Right cardiac atrium (tissue), 5 donors: ENCODE results near the gene FAM13A. TPM values are rescaled to one million over a fixed set of nuclear protein-coding genes. Genes with fewer than 3 reads are reported as not detected.
"Not testable (repeated sequence)": the region's sequence is repeated elsewhere in the genome, so short reads cannot be mapped to it uniquely, and the experiment has no call there.

Source experiments
- ATAC-seq, 2 donors: fragments of 200-7000 bp; cut with Tn5 transposase; one replicate each; pipeline versions ENCODE4 v1.8.0 to v1.9.1; 2020; ENCODE audit warnings: moderate library complexity in 2 of 2, mild to moderate bottlenecking in 1 of 2
- DNase-seq, 3 donors: peaks; one replicate each; pipeline ENCODE4 v3.0.0-alpha.2; 2020
- H3K27ac ChIP-seq: one replicate; pipeline ENCODE4 v1.5.1; 2013; ENCODE audit warnings: mild to moderate bottlenecking, low read length, control low read depth, moderate library complexity
- H3K27me3 ChIP-seq: one replicate; pipeline ENCODE4 v1.6.1; 2013; ENCODE audit not compliant: control insufficient read depth, insufficient read depth
- H3K4me1 ChIP-seq: one replicate; pipeline ENCODE4 v1.6.1; 2013; ENCODE audit warnings: low read length; ENCODE audit not compliant: control insufficient read depth, insufficient read depth
- H3K4me3 ChIP-seq: one replicate; pipeline ENCODE4 v1.5.1; 2013; ENCODE audit warnings: low read length, control low read depth
- H3K9me3 ChIP-seq: one replicate; pipeline ENCODE4 v1.6.1; 2013; ENCODE audit warnings: low read length; ENCODE audit not compliant: control insufficient read depth
- WGBS: extraction: QIAGEN DNeasy Blood & Tissue Kit; methylation state at CpG from one replicate; pipeline ENCODE4 v1.1.7; 2013; 5-methylcytosine and 5-hydroxymethylcytosine counted together
- intact Hi-C, 4 donors: fragments of 100-400 bp; cut with DNase I; formaldehyde crosslinking; loops; one replicate each; pipeline versions ENCODE4 v1.11.0 to v1.14.0; 2022 to 2023
- polyA plus RNA-seq: library from polyadenylated mRNA; stranded (reverse); fragments of 200-250 nt; gene quantifications from one replicate; pipeline ENCODE4 v1.2.3, GENCODE V29; 2013
- total RNA-seq, 4 donors: library from RNA; stranded (reverse); fragmentation: NEBNext Ultra II Directional; extraction: Animal tissue kit (Norgen Biotek cat#: 25700); gene quantifications; one replicate each; pipeline ENCODE4 v1.2.1, GENCODE V29; 2021
- donor health status: healthy with polysubstance abuse.
- donor health status: DM: no; HTN: yes; CAD: no.
- donor health status: DM: no; HTN: no; CAD: no.
- donor health status: DM: no; HTN: yes; CAD: no; lungs with severe emphysema.
- donor health status: DM: yes; HTN: yes; CAD: no.

Gene FAM13A
- total and polyA plus RNA-seq, 5 donors: 8.8 to 18.5 (median 16.6) TPM

DNA sequence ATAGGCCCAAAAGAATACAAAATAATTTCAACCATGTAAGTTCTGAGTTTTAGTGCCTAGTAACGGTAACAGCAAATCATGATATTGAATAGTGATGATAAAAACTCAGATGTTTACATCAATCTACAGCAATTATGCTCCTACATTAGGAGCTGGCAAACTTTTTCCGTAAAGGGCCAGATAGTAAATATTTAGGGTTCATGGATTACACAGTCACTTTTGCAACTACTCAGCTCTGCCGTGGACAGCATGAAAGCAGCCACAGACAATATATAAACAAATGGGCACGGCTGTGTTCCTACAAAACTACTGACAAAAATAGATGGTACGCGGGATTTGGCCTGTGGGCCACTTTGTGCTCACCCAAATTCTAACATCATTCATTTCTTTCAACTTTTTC, 191.5 kb downstream of the FAM13A start:
- H3K4me3 ChIP-seq: no peak overlapping the region
- intact Hi-C loops: no loop called here
- no peaks in the 10 kb centered on the region for H3K27me3 ChIP-seq
- no peak for ATAC-seq
- H3K4me1 ChIP-seq: peaks cover 1% of the 10 kb centered on the region
- no peak overlapping the region for H3K27ac ChIP-seq
- no peak for DNase-seq
- 93% methylated on average over 6 of the region's 6 CpGs for WGBS
- H3K9me3 ChIP-seq: no peaks in the 10 kb centered on the region

DNA sequence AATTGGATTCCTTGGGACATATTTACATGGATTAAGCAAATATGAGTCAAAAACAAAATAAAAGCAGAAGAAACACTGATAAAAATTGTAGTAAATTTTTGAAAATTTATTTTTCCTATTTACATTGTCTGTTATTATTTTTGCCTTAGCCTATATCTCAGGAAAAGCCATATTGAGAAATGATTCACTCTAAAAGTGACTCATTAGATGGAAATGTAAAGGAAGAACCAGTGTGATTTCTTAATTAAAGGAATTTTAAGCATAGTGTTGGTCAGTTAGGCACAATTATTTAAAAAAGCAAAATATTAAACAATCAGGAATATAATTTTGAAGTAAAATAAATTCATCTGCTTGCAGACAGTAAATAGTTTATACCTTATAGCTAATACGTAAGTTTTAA, 191.9 kb downstream of the FAM13A start:
- no peak for DNase-seq
- no peaks in the 10 kb centered on the region for H3K9me3 ChIP-seq
- intact Hi-C loops: no loop called here
- H3K4me1 ChIP-seq: peaks cover 3% of the 10 kb centered on the region
- WGBS: 100% methylated on average over 1 of the region's 1 CpG
- no peak overlapping the region for H3K27ac ChIP-seq
- H3K4me3 ChIP-seq: no peak overlapping the region
- no peaks in the 10 kb centered on the region for H3K27me3 ChIP-seq
- ATAC-seq: no peak

DNA sequence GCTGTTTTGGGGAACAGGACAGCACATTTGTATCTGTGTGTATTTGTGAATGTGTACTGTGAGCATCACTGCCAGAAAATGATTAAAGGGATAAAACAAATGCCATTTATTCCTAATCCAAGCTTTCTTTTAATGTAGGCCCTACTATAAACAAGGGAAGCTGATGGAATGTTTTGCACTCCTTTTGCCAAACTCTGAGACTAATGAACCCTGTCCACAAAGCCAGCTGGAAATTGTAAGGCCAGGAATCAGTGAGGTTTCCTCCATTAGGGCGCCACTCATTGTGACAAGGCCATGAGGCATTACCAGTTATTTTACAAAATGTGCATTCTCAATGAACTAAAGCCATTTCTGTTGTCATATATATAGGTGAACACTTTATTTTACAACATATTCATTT, 196.4 kb downstream of the FAM13A start:
- Histone ChIP-seq H3K9me3 (no peaks in the 10 kb centered on the region), H3K27ac (no peak overlapping the region), H3K27me3 (no peaks in the 10 kb centered on the region), H3K4me1 (peaks cover 2% of the 10 kb centered on the region), H3K4me3 (no peak overlapping the region)
- ATAC-seq: peak in 1 of 2 donors; percentile 16
- intact Hi-C loops: no loop called here
- WGBS: 65% methylated on average over 1 of the region's 1 CpG
- DNase-seq: no peak

DNA sequence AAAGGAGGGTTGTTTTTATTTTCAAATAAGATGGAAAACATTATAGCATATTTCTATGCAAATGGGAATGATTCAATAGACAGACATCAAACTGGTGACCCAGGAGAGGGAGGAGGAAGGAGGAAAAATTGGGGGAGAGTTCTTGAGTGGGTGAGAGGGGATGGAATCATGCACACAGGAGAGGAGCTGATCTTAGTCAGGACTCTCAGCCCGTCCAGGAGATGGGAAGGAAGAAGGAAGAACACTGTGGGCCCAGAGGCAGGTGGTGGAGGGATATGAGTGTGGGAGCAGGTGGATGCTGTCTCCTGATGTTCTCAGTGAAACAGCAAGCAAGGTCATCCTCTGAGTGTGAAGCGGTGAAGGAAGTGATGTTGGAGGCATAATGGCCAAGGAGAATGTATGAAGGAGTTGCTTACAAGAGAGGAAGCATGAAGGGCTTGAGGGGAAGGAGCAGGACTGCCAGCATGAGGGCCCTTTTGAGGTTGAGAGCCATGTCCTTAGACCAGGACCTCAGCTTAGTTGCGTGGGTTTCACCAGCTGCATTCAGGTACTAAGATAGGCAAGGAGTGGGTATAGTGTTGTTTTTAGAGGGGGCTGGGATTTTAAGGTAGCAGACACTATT, 197.7 kb downstream of the FAM13A start:
- peaks cover 2% of the 10 kb centered on the region for H3K4me1 ChIP-seq
- ATAC-seq (peak in 1 of 2 donors; percentile 47), DNase-seq (no peak)
- no peaks in the 10 kb centered on the region for H3K27me3 ChIP-seq
- no peak overlapping the region for H3K4me3 ChIP-seq
- intact Hi-C loops: no loop called here
- 81% methylated on average over 3 of the region's 3 CpGs for WGBS
- no peaks in the 10 kb centered on the region for H3K9me3 ChIP-seq
- no peak overlapping the region for H3K27ac ChIP-seq

DNA sequence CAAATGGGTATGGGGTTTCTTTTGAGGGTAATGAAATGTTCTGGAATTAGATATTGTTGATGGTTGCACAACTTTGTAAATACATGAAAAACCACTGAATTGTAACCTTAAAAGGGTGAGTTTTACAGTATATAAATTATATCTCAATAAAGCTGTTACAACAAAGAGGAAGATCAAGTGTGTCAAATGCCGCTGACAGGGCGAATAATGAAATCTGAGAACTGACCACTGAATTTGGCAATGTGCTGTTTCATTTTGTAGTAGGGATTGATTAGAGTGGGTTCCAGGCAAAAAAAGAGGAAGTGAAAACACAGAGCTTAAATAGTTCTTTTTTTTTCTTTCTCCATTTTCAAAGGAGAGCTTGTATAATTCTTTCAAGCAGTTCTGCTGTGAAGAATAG, 198.2 kb downstream of the FAM13A start:
- 68% methylated on average over 2 of the region's 2 CpGs for WGBS
- intact Hi-C loops: no loop called here
- no peak overlapping the region for H3K4me3 ChIP-seq
- H3K27ac ChIP-seq: no peak overlapping the region
- DNase-seq: no peak
- ATAC-seq: peak; percentile 52 to 58
- H3K27me3 ChIP-seq: no peaks in the 10 kb centered on the region
- no peaks in the 10 kb centered on the region for H3K9me3 ChIP-seq
- peaks cover 2% of the 10 kb centered on the region for H3K4me1 ChIP-seq

DNA sequence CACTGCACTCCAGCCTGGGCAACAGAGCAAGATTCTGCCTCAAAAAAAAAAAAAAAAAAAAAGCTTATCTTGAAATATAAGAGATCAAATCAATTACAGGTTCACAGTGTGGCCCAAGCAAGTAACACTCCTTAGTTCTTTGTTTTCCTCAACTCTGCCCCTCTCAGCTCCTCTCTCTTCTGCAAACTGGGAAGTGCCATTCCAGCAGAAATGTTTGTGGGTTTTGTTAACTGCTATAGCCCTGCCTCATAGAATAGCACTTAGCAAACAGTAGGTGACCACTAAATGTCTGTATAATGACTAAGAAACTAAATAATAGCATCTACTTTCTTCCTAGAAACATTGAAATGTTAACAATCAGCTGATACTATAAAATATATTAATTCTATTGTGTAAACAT, 199.4 kb downstream of the FAM13A start:
- DNase-seq: no peak
- Histone ChIP-seq H3K27me3 (no peaks in the 10 kb centered on the region), H3K27ac (no peak overlapping the region), H3K9me3 (no peaks in the 10 kb centered on the region), H3K4me3 (no peak overlapping the region), H3K4me1 (peaks cover 2% of the 10 kb centered on the region)
- ATAC-seq: no peak
- intact Hi-C loops: no loop called here

DNA sequence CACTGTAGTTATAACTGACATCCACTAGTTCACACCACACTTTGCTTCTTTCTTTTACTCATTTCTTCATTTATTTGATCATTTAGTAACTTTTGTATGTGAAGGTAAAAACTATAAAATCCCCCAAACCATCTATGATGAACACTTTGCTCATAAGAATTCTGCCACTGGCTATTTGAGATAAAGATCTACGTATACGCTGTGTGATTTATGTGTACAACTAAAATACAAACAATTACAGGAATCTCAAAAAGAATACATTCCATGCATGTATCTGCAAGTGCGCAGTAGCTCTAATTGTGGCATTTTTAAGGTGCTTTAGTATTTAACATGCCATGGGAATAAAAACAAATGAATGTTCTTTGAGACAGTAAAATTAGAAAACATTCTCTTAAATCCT, 202.5 kb downstream of the FAM13A start:
- Histone ChIP-seq H3K4me3 (no peak overlapping the region), H3K4me1 (no peaks in the 10 kb centered on the region), H3K9me3 (no peaks in the 10 kb centered on the region), H3K27ac (no peak overlapping the region), H3K27me3 (no peaks in the 10 kb centered on the region)
- 99% methylated on average over 3 of the region's 3 CpGs for WGBS
- DNase-seq: no peak
- no peak for ATAC-seq
- intact Hi-C loops: no loop called here

DNA sequence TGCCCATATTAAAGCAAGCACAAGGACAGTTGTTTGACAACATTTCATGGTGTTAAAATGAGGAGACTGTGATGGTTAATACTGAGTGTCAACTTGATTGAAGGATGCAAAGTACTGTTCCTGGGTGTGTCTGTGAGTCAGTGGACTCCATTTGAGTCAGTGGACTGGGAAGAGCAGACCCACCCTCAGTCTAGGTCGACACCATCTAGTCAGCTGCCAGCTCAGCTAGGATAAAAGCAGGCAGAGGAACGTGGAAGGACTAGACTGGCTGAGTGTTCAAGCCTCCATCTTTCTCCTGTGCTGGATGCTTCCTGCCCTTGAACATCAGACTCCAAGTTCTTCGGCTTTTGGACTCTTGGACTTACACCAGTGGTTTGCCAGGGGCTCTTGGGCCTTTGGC, 203.4 kb downstream of the FAM13A start:
- intact Hi-C loops, H3K27me3 ChIP-seq, H3K4me3 ChIP-seq, DNase-seq, H3K4me1 ChIP-seq, ATAC-seq, H3K9me3 ChIP-seq, H3K27ac ChIP-seq: not testable (repeated sequence)
- 95% methylated on average over 3 of the region's 3 CpGs for WGBS

DNA sequence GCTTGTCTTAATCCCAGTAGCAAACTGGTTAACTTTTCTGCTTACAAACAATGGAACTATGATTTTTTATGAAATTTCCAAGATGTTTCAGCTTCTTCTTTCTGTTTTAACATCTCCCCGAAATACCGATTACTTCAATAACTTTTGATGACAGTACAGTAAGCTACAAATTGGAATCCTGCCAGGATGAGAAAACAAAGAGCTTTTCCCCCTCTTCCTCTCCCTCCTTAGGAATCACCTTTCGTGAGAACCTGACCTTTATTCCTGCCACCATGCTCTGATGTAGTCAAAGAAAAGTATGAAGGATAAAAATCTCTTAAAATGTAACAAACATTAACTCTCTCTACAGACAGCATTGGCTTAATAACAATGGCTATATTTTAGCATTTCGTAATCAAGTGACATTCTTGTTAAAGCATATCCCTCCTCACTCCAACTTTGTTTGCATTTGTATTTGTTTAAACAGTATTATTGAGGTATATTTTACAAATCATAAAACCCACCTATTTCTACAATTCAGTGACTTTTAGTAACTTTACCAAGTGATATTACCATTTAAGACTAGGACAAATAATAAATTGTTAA, 210.7 kb downstream of the FAM13A start:
- no peaks in the 10 kb centered on the region for H3K27me3 ChIP-seq
- H3K9me3 ChIP-seq: no peaks in the 10 kb centered on the region
- WGBS: 41% methylated on average over 4 of the region's 4 CpGs
- H3K27ac ChIP-seq: no peak overlapping the region
- no peaks in the 10 kb centered on the region for H3K4me1 ChIP-seq
- no peak overlapping the region for H3K4me3 ChIP-seq
- ATAC-seq (no peak), DNase-seq (no peak)
- intact Hi-C loops: no loop called here

DNA sequence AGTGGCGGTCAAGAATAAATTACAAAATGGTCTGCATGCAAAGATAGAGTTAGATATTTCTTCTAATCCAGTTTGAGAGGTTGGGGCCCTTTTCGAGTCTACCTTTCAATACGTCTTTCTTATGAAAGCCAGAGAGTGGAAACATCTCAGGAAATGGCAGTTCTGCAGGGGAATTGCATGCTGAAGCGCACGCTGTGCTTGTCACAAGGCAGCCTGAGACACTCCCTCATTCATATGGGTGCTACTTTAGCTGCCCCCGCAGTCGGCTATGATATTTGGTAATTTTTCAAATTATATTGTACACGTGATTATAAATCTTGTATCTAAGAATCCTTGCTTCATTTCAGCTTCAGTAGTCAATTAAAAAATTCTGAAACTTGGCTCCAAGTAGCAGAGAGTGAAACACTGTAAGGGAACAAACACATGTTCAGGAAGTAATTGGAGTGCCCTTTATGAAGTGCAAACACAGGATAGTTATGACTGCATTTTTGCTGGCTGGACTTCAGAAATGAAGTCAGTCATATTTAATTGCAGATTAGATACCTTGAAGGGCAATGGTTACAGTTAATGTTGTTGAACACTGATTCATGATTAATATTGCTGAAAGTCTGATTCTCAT, 213.8 kb downstream of the FAM13A start:
- H3K27ac ChIP-seq: no peak overlapping the region
- WGBS: 51% methylated on average over 8 of the region's 8 CpGs
- intact Hi-C loops: no loop called here

DNA sequence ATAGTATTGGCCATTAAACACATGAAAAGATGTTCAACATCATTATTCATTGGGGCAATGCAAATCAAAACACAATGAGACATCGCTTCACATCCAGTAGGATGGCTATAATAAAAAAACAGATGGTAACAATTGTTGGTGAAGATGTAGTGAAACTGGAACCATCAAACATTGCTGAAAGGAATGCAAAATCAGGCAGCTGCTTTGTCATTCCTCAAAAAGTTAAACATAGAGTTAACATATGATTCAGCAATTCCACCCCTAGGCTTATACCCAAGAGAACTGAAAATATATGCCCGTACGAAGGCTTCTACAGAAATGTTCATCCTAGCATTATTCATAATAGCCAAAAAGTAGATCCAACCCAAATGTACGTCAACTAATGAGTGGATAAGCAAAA, 215.3 kb downstream of the FAM13A start:
- no peak overlapping the region for H3K27ac ChIP-seq
- ATAC-seq: no peak
- 86% methylated on average over 4 of the region's 4 CpGs for WGBS
- no peak overlapping the region for H3K4me3 ChIP-seq
- DNase-seq: no peak
- intact Hi-C loops: no loop called here
- no peaks in the 10 kb centered on the region for H3K27me3 ChIP-seq
- H3K9me3 ChIP-seq: no peaks in the 10 kb centered on the region
- no peaks in the 10 kb centered on the region for H3K4me1 ChIP-seq

More for the DNA sequence above, 213.8 kb downstream of the FAM13A start:
- no peak for DNase-seq
- Histone ChIP-seq H3K9me3 (no peaks in the 10 kb centered on the region), H3K27me3 (no peaks in the 10 kb centered on the region), H3K4me3 (no peak overlapping the region), H3K4me1 (no peaks in the 10 kb centered on the region)
- peak; percentile 46 to 66 for ATAC-seq
